Keratinocyte (primary cell): ENCODE results near the gene GAL3ST2.

Experiments used
- CTCF ChIP-seq, 3 experiments: IDR thresholded peaks in 1 of 3; conservative IDR thresholded peaks in 1 of 3; optimal IDR thresholded peaks in 1 of 3; 2 replicates in 2 of 3; 3 replicates in 1 of 3; pipeline versions ENCODE3 to v1.5.1; 2011; ENCODE audit warnings: low read length in 3 of 3, mild to moderate bottlenecking in 3 of 3, moderate library complexity in 2 of 3, control low read depth in 1 of 3, inconsistent platforms in 1 of 3; ENCODE audit not compliant: insufficient read depth in 2 of 3; ENCODE audit errors: extremely low read depth in 1 of 3
- EZH2 ChIP-seq: IDR thresholded peaks from one replicate; pipeline ENCODE4 v1.6.1; 2012; ENCODE audit warnings: inconsistent platforms, mild to moderate bottlenecking, low read length, moderate library complexity

GRCh38 chr2:241775223-241776177 lies 1.1 kb upstream of the GAL3ST2 start:
- no peak for TF ChIP-seq CTCF (optimal IDR thresholded peaks at IDR 0.05 in 1 of 3, IDR thresholded peaks at IDR 0.05 in 1 of 3, conservative IDR thresholded peaks at IDR 0.05 in 1 of 3; ENCODE audit: extremely low read depth in 1 of 3, insufficient read depth in 2 of 3, low read length in 3 of 3)
- TF ChIP-seq EZH2, result peak; percentile 48
